K562 (cell line): Measurements from ENCODE around the gene MASP1. TPM values are rescaled to one million over a fixed set of nuclear protein-coding genes. Genes with fewer than 3 reads are reported as not detected.

ENCODE experiments used
- ATAC-seq: fragments of 200-7000 bp; cut with Tn5 transposase; 3 replicates; pipeline ENCODE4 v1.9.1; 2020; ENCODE audit warnings: moderate library complexity
- BruUV-seq: library from RNA; stranded (reverse); fragments of 400-500 nt; replicated peaks from 2 replicates; lab custom pipeline; 2021; lab: Mats Ljungman, UMichigan
- CTCF ChIA-PET: fragments of 300-600 bp; formaldehyde crosslinking; extraction: SDS; loops from one replicate; lab custom pipeline; 2021; ENCODE audit warnings: low intra/inter-chr PET ratio; lab: Yijun Ruan, JAX
- POLR2A ChIA-PET: fragments of 300-600, 350-650 bp; sonication (Branson Sonifier 250); formaldehyde crosslinking; extraction: SDS; loops from one replicate; lab custom pipeline; 2021; ENCODE audit warnings: antibody characterized with exemption, inconsistent platforms; lab: Yijun Ruan, JAX
- DNase-seq, 4 experiments: peaks; one replicate each; pipeline versions ENCODE4 v3.0.0 to v3.0.0-alpha.2; 2011 to 2018; ENCODE audit warnings: low spot score in 3 of 4, mixed read lengths in 3 of 4; ENCODE audit errors: extremely low read depth in 1 of 4
- FAIRE-seq: peaks from 2 replicates; lab custom pipeline; 2011; peaks lifted over from hg19 to GRCh38; lab: Jason Lieb, UNC
- H2AFZ ChIP-seq: 2 replicates; pipeline ENCODE4 v1.6.0; 2011; ENCODE audit warnings: low read depth, low read length, control low read depth, inconsistent platforms
- H3K27ac ChIP-seq: fragments of 200-600 bp; 3 replicates; pipeline ENCODE4 v1.8.0; 2011; ENCODE audit warnings: low read depth, mild to moderate bottlenecking, control low read depth, inconsistent platforms, low read length, moderate library complexity, mixed read lengths; ENCODE audit errors: extremely low read depth
- H3K27me3 ChIP-seq, 2 experiments: fragments of 300-600 bp in 1 of 2; 2 replicates in 1 of 2; 3 replicates in 1 of 2; pipeline versions ENCODE4 v1.6.0 to v1.8.0; 2011; ENCODE audit warnings: inconsistent platforms in 2 of 2, low read length in 2 of 2, mild to moderate bottlenecking in 1 of 2, mixed read lengths in 1 of 2, moderate library complexity in 1 of 2; ENCODE audit not compliant: control insufficient read depth in 2 of 2, insufficient read depth in 2 of 2
- H3K36me3 ChIP-seq: fragments of 300-600 bp; 3 replicates; pipeline ENCODE4 v1.8.0; 2011; ENCODE audit warnings: mild to moderate bottlenecking, low read length, inconsistent platforms; ENCODE audit not compliant: control insufficient read depth, insufficient read depth
- H3K4me1 ChIP-seq, 2 experiments: fragments of 200-600 bp in 1 of 2; replicated peaks in 1 of 2; 2 replicates in 1 of 2; 3 replicates in 1 of 2; pipeline versions ENCODE4 v1.5.1 to v1.8.0; 2011; ENCODE audit warnings: inconsistent platforms in 2 of 2, low read length in 2 of 2, mild to moderate bottlenecking in 1 of 2, mixed read lengths in 1 of 2, moderate library complexity in 1 of 2; ENCODE audit not compliant: control insufficient read depth in 2 of 2, insufficient read depth in 2 of 2
- H3K4me2 ChIP-seq: 2 replicates; pipeline ENCODE4 v1.6.1; 2011; ENCODE audit warnings: low read length, control low read depth, inconsistent platforms, mixed read lengths; ENCODE audit not compliant: insufficient read depth
- H3K4me3 ChIP-seq: fragments of 200-600 bp; sonication (generic), shearing (Covaris generic); 2 replicates; pipeline ENCODE4 v1.5.1; 2016; ENCODE audit warnings: control low read depth, inconsistent platforms
- H3K79me2 ChIP-seq: fragments of 200-600 bp; 3 replicates; pipeline ENCODE4 v1.8.0; 2011; ENCODE audit warnings: low read length, inconsistent platforms; ENCODE audit not compliant: control insufficient read depth, insufficient read depth
- H3K9ac ChIP-seq, 2 experiments: 2 replicates each; pipeline versions ENCODE4 v1.6.0 to v1.6.1; 2011; ENCODE audit warnings: low read depth in 2 of 2, low read length in 2 of 2, control low read depth in 1 of 2, inconsistent platforms in 1 of 2, mild to moderate bottlenecking in 1 of 2, mixed read lengths in 1 of 2; ENCODE audit not compliant: insufficient read depth in 1 of 2
- H3K9me1 ChIP-seq: one replicate; pipeline ENCODE4 v1.6.0; 2011; ENCODE audit warnings: inconsistent platforms, mild to moderate bottlenecking, low read length, moderate library complexity; ENCODE audit not compliant: control insufficient read depth, insufficient read depth
- H3K9me3 ChIP-seq: replicated peaks from 2 replicates; pipeline ENCODE4 v1.5.1; 2011; ENCODE audit warnings: low read depth, low read length, inconsistent platforms; ENCODE audit not compliant: control insufficient read depth, insufficient read depth
- H4K20me1 ChIP-seq: replicated peaks from 2 replicates; pipeline ENCODE4 v1.6.1; 2011; ENCODE audit warnings: low read length, inconsistent platforms, mixed read lengths; ENCODE audit not compliant: control insufficient read depth, insufficient read depth
- FOXP1 ChIP-seq: sonication (generic); formaldehyde crosslinking; IDR thresholded peaks from 2 replicates; pipeline ENCODE4 v1.8.0; 2022; ENCODE audit warnings: mild to moderate bottlenecking, missing genetic modification reagents
- ZHX1 ChIP-seq: fragments of 150-350 bp; conservative IDR thresholded peaks from 2 replicates; pipeline ENCODE4 v1.6.1; 2014; ENCODE audit warnings: low read length
- ZNF232 ChIP-seq: sonication (generic); formaldehyde crosslinking; IDR thresholded peaks from 2 replicates; pipeline ENCODE4 v1.8.0; 2022; ENCODE audit warnings: mild to moderate bottlenecking, missing genetic modification reagents
- WGBS: fragments of 100-300 bp; shearing (Covaris generic); methylation state at CpG from one replicate; pipeline ENCODE4 v1.1.6; 2016; ENCODE audit warnings: low coverage, mixed read lengths; ENCODE audit not compliant: insufficient coverage; ENCODE audit errors: missing lambda C conversion rate; 5-methylcytosine and 5-hydroxymethylcytosine counted together
- in situ Hi-C: fragments of 300-500 bp; cut with MboI; formaldehyde crosslinking; loops from 4 replicates; pipeline ENCODE4 v1.15.0; 2018; ENCODE audit warnings: inconsistent platforms, mixed read lengths
- intact Hi-C: fragments of 100-400 bp; cut with micrococcal nuclease; formaldehyde crosslinking; loops from 2 replicates; pipeline ENCODE4 v1.14.2; 2022
- polyA plus RNA-seq, 8 experiments: library from polyadenylated mRNA; depleted of rRNA in 4 of 8; stranded (reverse) in 5 of 8; unstranded in 3 of 8; fragments of >200 nt; fragmentation: Nextera tagmentation in 2 of 8; fragmentation: Illumina TruSeq in 1 of 8; extraction: Ambion mirVana in 2 of 8; extraction: Trizol in 1 of 8; gene quantifications; 2 replicates each; pipeline versions ENCODE4 v1.2.1 to v1.2.3, GENCODE V29; 2011 to 2014; ENCODE audit warnings: inconsistent platforms in 1 of 8, missing spikeins in 1 of 8
- total RNA-seq, 7 experiments: library from RNA; depleted of rRNA in 6 of 7; stranded (reverse); fragments of >200 nt in 6 of 7; fragmentation: Illumina TruSeq in 2 of 7; extraction: Trizol in 2 of 7; gene quantifications; 2 replicates each; pipeline versions ENCODE4 v1.2.1 to v1.2.3, GENCODE V29; 2011 to 2021; ENCODE audit warnings: low replicate concordance in 1 of 7

The MASP1 gene
- total and polyA plus RNA-seq, 9 of the 15 experiments (the other 6 are each of a cell fraction or from before 2014, with no cell fraction given), result 0.03 to 0.24 (median 0.20) TPM; not detected in 3

DNA sequence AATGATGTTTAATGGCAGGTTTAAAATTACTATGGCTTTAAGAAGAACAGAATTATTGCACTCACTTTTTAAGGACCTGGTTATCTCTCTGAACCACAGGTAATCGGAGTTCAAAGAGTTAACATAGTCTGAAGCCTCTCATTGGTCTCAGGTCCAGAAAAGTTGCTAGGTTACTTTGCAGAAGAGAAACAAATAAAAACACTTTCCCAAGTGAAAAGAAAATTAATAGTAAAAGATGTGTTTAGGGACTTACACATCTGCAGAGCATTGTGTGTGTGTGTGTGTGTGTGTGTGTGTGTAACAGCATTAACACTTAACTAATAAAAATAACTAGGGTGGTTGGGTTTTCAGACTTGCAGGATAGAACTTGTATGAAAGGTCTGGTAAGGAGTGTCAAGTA, 1.0 kb downstream of the MASP1 start:
- CTCF ChIA-PET, result no interaction called here
- no peak for DNase-seq
- Histone ChIP-seq H2AFZ (no peak overlapping the region), H3K27ac (no peak overlapping the region), H3K36me3 (no peaks in the 10 kb centered on the region), H3K4me2 (no peak overlapping the region), H3K79me2 (no peaks in the 10 kb centered on the region), H3K4me3 (no peak overlapping the region), H3K4me1 (no peaks in the 10 kb centered on the region; a peak in 3 of 5 replicates), H3K9me1 (no peaks in the 10 kb centered on the region), H4K20me1 (no peaks in the 10 kb centered on the region), H3K27me3 (peaks cover 5 to 11% of the 10 kb centered on the region in 2 experiments; a peak in 3 of 5 replicates), H3K9ac (no peak overlapping the region), H3K9me3 (no peaks in the 10 kb centered on the region)
- ATAC-seq, result no peak
- WGBS, result 0% methylated on average over 1 of the region's 1 CpG
- no TSS peak for BruUV-seq
- in situ Hi-C loops (no loop called here), intact Hi-C loops (loop anchor here (10.0 kb wide), 1 partner anchor 176 kb away; no protein-coding TSS in a partner anchor)
- FAIRE-seq, result no peak
- POLR2A ChIA-PET, result no interaction called here
- TF ChIP-seq FOXP1 (CRISPR knock-in tag) (no peak), ZHX1 (no peak), ZNF232 (CRISPR knock-in tag) (no peak)
